ENCODE data around the gene PHACTR1.

DNA sequence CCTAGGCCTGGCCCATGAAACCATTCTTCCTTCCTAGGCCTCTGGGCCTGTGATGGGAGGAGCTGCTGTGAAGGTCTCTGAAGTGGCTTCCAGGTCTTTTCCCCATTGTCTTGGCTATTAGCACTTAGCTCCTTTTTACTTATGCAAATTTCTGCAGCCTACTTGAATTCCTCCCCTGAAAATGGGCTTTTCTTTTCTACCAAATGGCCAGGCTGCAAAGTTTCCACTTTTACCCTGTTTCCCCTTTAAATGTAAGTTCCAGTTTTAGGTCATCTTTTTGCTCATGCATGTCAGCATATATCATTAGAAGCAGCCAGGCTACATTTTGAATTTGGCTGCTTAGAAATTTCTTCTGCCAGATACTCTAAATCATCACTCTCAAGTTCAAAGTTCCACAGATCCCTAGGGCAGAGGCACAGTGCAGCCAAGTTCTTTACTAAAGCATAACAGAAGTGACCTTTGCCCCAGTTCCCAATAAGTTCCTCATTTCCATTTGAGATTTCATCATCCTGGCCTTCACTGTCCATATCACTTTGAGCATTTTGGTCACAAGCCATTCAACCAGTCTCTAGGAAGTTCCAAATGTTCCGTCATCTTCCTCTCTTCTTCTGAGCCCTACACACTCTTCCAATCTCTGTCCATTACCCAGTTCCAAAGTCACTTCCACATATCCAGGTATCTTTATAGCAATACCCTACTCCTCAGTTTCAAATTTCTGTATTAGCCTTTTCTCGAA lies 539.9 kb downstream of the PHACTR1 start:
- TF ChIP-seq TAF1 (IDR thresholded peaks at IDR 0.05; ENCODE audit: low read depth, low read length) (no peak), POLR2A (IDR thresholded peaks at IDR 0.05; ENCODE audit: low read depth, low read length) (no peak), POLR2AphosphoS5 (IDR thresholded peaks at IDR 0.05; ENCODE audit: low read depth, low read length) (no peak), SPI1 (IDR thresholded peaks at IDR 0.05; ENCODE audit: low read depth, low read length) (no peak)

Data from GM12891 (cell line).